Measurements from ENCODE around the gene TMEM269. TPM values are rescaled to one million over a fixed set of nuclear protein-coding genes. Genes with fewer than 3 reads are reported as not detected.

TMEM269 gene
- total RNA-seq, 2 donors from 2014 or later, result not detected

- no peaks in the 10 kb centered on the region for H3K9me3 ChIP-seq
- no peak for DNase-seq (ENCODE audit: low spot score)
- H3K27me3 ChIP-seq, result no peaks in the 10 kb centered on the region
- TF ChIP-seq, protein P1, sequence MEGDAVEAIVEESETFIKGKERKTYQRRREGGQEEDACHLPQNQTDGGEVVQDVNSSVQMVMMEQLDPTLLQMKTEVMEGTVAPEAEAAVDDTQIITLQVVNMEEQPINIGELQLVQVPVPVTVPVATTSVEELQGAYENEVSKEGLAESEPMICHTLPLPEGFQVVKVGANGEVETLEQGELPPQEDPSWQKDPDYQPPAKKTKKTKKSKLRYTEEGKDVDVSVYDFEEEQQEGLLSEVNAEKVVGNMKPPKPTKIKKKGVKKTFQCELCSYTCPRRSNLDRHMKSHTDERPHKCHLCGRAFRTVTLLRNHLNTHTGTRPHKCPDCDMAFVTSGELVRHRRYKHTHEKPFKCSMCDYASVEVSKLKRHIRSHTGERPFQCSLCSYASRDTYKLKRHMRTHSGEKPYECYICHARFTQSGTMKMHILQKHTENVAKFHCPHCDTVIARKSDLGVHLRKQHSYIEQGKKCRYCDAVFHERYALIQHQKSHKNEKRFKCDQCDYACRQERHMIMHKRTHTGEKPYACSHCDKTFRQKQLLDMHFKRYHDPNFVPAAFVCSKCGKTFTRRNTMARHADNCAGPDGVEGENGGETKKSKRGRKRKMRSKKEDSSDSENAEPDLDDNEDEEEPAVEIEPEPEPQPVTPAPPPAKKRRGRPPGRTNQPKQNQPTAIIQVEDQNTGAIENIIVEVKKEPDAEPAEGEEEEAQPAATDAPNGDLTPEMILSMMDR (IDR thresholded peaks at IDR 0.05), result no peak
- peaks cover 0 to 21% of the 10 kb centered on the region in 2 donors for H3K4me1 ChIP-seq
- no peak overlapping the region for H3K27ac ChIP-seq
- H3K4me3 ChIP-seq, result no peak overlapping the region
- no peaks in the 10 kb centered on the region for H3K36me3 ChIP-seq
Measured at GRCh38 chr1:42820813-42821212, 36.0 kb downstream of the TMEM269 start.

- Histone ChIP-seq H3K27me3 (no peaks in the 10 kb centered on the region), H3K36me3 (no peaks in the 10 kb centered on the region), H3K4me3 (no peak overlapping the region), H3K4me1 (peaks cover 0 to 12% of the 10 kb centered on the region in 2 donors), H3K27ac (no peak overlapping the region), H3K9me3 (no peaks in the 10 kb centered on the region)
- TF ChIP-seq, protein P1 (IDR thresholded peaks at IDR 0.05), result no peak
- DNase-seq (ENCODE audit: low spot score), result no peak
Measured at GRCh38 chr1:42821690-42822089, 36.9 kb downstream of the TMEM269 start.

GRCh38 chr1:42822800-42823392 lies 38.1 kb downstream of the TMEM269 start:
- DNase-seq (ENCODE audit: low spot score), result no peak
- H3K4me1 ChIP-seq, result peaks cover 0 to 7% of the 10 kb centered on the region in 2 donors
- TF ChIP-seq, protein P1 (IDR thresholded peaks at IDR 0.05), result no peak
- no peak overlapping the region for H3K27ac ChIP-seq
- no peaks in the 10 kb centered on the region for H3K27me3 ChIP-seq
- no peaks in the 10 kb centered on the region for H3K9me3 ChIP-seq
- H3K36me3 ChIP-seq, result no peaks in the 10 kb centered on the region
- no peak overlapping the region for H3K4me3 ChIP-seq

DNA sequence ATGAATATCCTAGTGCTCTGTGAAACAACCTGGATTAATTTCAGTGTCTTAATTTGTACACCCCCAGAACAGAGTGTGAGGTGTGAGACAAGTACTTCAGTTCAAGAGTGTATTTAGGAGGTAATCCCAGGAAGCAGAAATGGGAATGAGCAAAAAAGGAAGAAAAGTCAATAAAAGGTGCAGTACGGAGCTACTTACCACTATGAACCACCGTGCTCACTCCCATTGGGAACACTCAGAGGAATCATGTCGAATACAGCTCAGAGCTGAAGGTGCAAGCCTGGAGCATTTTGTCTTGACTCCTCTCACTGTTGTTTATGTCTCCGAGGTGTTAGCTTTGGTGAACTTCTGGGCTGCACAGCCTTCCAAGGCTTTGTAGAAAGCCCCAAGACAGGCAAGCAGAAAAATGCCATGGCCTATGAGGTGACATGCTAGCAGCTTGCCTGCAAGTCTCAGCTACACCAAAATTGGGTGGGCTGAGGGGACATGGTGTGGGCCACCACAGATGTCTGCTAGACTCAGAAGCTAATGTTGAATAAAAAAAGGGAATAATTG lies 39.8 kb downstream of the TMEM269 start:
- peaks cover 0 to 4% of the 10 kb centered on the region in 2 donors for H3K4me1 ChIP-seq
- no peak for DNase-seq (ENCODE audit: low spot score)
- H3K27me3 ChIP-seq, result no peaks in the 10 kb centered on the region
- H3K9me3 ChIP-seq, result no peaks in the 10 kb centered on the region
- no peak overlapping the region for H3K4me3 ChIP-seq
- H3K27ac ChIP-seq, result no peak overlapping the region
- H3K36me3 ChIP-seq, result no peaks in the 10 kb centered on the region
- TF ChIP-seq, protein P1 (IDR thresholded peaks at IDR 0.05), result no peak

DNA sequence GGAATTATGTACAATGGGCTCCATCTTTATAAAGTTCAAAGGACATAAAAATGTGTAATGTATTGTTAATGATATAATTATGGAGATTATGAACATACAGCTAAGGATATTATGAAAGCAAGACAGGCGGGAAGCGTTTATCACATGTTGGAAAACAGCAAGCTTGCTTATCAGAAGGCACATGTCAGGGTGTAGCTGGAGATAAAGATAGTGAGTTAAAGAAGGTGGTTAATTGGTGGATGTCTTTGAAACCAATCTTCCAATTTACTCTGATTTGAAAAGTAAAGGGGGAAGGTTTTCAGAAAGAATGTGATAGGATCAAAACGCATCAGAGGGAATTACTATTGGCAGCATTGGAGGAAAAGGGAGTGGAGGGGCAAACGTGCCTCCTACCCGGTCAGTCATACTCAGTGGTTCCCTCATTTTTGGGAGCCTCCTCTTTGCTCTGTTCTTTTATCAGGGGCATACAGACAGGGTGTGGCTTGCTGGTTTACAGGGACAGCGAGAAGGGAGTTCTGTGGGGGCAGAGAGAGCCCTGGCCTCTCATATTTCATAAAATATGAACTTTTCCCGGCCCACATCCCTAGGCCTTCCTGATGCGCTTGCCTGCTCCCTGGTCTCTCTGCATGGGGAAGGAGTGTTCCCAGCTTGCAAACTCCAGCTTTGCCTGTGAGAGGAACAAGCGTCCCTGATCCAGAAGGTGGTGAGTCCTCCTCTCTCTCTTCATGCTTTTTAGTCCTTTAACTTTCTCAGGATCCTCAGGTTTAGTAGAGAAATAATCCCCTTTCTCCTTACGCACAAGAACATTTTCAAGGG lies 40.5 kb downstream of the TMEM269 start:
- TF ChIP-seq, protein P1 (IDR thresholded peaks at IDR 0.05), result no peak
- Histone ChIP-seq H3K27ac (no peak overlapping the region), H3K27me3 (no peaks in the 10 kb centered on the region), H3K4me3 (no peak overlapping the region), H3K36me3 (no peaks in the 10 kb centered on the region), H3K9me3 (no peaks in the 10 kb centered on the region), H3K4me1 (peaks cover 0 to 4% of the 10 kb centered on the region in 2 donors)
- no peak for DNase-seq (ENCODE audit: low spot score)
